Right renal pelvis (tissue), 4 donors: ENCODE data around the gene TPK1. TPM values are rescaled to one million over a fixed set of nuclear protein-coding genes. Genes with fewer than 3 reads are reported as not detected.
"Not testable (repeated sequence)": the region's sequence is repeated elsewhere in the genome, so short reads cannot be mapped to it uniquely, and the experiment has no call there.

Source experiments
- DNase-seq, 4 donors: peaks; one replicate each; pipeline ENCODE4 v3.0.0-alpha.2; 2013; ENCODE audit warnings: low read depth in 4 of 4, low spot score in 3 of 4, missing footprints in 1 of 4
- polyA plus RNA-seq, 4 donors: library from polyadenylated mRNA; unstranded; fragments of 120-200 nt; gene quantifications; one replicate each; pipeline ENCODE4 v1.2.1, GENCODE V29; 2013; ENCODE audit not compliant: insufficient read length in 4 of 4

The TPK1 gene
- polyA plus RNA-seq, 4 donors: 8.3 to 10.9 (median 10.6) TPM

- DNase-seq: no peak
These were observed 55.7 kb downstream of the TPK1 start for GRCh38 chr7:144780071-144780608.

- DNase-seq: not testable (repeated sequence)
These were observed 58.0 kb downstream of the TPK1 start for GRCh38 chr7:144777889-144778288.

DNA sequence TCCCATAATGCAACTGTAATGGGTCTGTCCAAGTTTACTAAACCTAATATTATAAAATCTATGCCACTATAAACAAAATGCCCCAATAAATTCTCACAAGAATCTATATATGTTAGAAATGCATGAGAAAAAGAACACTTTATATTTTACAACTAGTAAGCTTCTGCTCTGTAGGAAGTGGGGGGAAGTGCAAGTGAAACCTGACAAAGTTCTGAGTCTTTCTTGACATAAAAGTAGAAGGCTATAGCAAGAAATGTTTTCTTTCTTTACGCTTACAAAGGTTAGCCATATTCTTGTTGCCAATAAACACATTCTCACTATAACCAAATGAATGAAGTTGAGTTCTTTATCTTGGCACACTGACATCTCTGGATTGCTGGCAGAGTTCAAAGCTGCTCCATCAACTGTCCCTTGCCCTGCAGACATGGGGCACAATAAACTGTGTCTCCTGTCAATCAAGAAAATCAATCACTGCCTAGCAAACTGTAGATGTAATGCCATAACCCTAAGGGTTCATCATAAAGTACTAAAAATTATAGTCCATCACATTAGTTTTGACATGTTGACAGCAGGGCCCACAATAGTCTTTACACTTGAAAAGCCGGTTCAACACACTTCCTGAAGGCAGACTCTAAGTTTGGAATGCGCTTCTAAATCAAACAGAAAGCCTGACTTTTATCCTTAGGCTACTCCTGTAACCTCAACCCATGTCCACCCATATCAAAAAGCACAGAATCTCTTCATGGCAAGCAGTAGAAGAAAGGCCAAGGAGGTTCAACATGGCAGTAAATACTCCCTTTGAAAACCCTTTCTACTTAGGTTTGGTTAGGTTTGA is 58.6 kb downstream of the TPK1 start:
- no peak for DNase-seq

GRCh38 chr7:144776447-144776846 is 59.4 kb downstream of the TPK1 start:
- no peak for DNase-seq

GRCh38 chr7:144775749-144776148 is 60.1 kb downstream of the TPK1 start:
- DNase-seq: peak in 3 of 4 donors; percentile 33 to 54 (median 48)

- DNase-seq: no peak
These were observed 63.9 kb downstream of the TPK1 start for GRCh38 chr7:144771927-144772326.

- no peak for DNase-seq
These were observed 64.7 kb downstream of the TPK1 start for GRCh38 chr7:144771174-144771573.

- DNase-seq: no peak
These were observed 66.5 kb downstream of the TPK1 start for GRCh38 chr7:144769352-144769751.

GRCh38 chr7:144768633-144769032 is 67.2 kb downstream of the TPK1 start:
- no peak for DNase-seq

GRCh38 chr7:144763291-144763690 is 72.6 kb downstream of the TPK1 start:
- DNase-seq: no peak

- DNase-seq: no peak
These were observed 73.0 kb downstream of the TPK1 start for GRCh38 chr7:144762853-144763252.

GRCh38 chr7:144761493-144761892 is 74.4 kb downstream of the TPK1 start:
- DNase-seq: no peak

DNA sequence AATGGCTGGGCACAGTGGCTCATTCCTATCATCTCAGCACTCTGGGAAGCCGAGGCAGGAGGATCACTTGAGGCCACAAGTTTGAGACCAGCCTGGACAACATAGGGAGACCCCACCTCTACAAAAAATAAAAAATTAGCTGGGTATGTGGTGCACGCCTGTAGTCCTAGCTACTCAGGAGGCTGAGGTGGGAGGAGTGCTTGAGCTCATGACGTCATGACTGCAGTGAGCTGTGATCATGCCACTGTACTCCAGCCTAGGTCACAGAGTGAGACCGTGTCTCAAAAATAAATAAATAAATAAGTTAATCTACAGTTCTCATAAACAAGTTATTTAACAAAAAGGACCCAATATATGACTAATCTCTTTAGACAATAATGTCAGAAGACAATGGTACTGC is 76.2 kb downstream of the TPK1 start:
- no peak for DNase-seq

DNA sequence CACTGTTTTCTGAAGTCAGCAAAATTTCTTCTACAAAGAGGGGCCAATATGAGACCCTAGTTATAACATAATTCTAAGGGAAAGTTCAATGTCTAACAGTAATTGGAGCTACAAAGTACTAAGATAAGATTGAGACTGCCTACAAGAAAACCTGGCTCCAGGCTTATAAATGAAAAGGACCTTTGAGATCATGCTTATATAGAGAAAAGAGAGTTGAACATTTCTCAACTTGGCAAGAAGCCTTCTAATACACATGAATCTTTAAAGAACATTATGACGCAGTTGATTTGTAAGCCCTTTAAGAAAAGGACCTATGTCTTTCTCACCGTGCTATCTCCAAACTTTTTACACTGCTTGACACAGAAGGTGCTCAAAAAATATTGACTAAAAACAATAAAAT is 87.9 kb downstream of the TPK1 start:
- no peak for DNase-seq

DNA sequence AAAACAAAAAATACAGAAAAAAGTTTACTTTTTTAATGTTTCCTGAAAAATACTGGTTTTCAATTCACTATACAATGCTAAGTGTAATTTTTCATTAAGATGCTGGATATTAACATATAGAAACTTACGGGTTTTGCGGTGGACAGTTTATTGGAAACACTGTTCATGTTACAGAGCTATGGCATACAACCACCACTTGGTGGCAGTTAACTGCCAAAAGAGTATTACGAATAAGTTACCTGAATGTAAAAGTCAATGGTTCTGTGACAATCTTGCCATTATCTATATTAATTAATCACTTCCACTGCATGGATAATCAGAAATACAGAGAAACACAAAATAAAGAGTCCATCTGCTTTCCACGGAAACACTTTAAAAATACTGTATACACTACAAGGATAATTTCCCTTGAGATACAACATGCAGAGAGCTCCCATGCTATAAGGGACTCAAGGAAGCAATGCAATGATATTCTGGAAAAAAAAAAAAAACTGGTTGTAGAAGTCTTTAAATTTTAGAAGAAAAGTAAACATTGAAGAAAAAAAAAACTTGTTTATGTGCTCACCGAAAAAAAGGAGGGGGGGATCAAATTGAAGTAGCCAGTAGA is 97.0 kb downstream of the TPK1 start:
- no peak for DNase-seq

DNA sequence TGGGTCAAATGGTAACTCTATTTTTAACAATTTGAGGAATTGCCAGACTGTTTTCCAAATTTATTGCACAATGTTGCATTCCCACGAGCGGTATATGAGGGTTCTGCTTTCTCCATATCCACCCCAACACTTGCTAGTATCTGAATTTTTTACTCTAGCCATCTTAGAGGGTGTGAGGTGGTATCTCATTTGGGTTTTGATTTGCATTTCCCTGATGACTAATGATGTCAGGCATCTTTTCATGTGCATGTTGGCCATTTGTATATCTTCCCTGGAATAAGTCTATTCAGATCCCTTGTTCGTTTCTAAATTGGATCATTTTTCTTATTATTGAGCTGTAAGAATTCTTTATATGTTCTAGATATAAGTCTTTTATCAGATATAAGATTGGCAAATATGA is 97.7 kb downstream of the TPK1 start:
- no peak for DNase-seq

DNA sequence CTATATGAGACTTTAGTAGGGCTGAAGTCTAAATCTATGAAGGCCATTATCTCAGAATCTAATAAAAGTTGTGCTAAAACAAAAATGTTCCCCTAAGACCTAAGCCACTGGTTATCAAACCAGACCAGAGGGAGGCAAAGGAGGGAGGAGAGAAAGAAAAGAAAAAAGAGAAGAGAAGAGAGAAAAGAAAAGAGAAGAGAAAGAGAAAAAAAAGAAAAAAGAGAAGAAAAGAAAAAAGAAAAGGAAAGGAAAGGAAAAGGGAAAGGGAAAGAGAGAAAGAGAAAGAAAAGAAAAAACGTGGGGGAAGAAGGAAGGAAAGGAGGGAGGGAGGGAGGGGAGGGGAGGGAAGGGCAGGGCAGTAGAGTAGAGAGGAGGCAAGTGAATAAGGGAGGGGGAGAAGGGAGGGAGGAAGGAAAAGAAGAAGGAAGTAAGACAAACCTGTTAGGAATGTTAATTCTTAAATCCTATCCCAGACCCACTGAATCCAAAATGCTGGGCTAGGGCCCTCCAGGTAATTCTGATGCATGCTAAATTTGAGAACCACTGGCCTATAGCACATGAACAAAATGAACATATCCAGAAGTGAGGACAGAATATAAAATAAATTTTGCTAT is 98.9 kb downstream of the TPK1 start:
- no peak for DNase-seq

DNA sequence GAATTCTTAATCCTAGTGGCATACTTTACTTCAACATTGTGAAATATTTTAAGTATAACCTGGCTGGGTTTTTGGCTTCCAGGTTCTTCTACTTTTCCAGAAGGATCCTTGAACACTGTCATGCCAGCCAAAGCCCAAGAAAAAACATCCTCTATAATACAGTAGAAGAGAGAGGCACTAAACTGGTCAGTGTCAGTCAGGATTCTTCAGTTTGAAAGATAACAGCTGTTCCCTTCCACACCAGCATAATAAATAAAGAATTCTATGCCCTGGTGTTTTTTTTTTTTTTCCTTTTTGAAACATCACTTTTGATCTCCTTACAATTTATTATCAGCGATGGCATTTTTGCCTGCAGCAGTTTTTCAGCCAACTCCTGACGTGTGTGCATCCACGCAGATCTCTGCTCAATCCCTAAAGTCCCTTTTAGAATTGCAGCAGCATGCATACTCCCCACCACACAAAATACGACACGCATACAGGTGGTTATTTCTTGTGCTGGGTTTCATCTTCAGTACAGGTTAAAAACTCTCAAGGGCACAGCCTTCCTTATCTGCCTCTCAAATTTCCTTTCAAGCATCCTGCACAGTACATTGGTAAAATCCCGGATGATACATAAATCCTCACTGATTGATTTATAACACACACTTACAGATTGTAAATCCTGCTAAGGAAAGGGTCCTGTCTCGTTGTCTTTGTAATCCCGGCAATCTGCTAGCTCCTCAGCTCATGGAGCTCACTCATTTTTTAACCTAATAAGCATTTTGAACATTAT is 100.2 kb downstream of the TPK1 start:
- no peak for DNase-seq

DNA sequence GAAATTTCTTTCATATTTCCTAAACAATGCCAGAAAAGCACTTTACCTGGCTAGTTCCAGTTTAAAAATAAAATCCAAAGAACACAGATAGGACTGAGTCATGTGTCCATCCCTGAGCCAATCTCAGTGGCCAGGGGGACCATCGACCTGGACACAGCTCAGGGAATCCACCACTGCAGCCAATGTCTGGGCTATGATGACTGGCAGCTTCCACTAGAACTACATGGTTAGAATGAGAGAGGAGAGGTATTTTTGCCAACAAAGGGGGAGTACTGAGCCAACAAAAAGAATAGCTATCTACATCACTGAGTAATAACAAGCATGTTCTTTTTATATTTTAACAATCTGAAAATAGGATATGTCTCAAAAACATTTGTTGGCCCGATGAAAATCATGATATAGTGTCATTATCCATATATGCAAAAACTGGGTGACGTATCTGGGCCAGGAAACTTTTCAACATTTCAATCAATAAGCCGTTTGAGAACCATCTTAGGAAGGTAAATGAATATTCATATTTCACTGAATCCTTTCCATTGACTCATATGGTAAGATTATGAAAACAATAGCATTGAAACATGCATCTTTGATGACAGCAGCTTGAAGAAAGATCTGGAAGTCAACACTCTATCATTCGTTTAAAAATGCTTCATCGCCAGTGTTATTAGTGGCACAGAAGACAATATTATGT is 104.0 kb downstream of the TPK1 start:
- no peak for DNase-seq

DNA sequence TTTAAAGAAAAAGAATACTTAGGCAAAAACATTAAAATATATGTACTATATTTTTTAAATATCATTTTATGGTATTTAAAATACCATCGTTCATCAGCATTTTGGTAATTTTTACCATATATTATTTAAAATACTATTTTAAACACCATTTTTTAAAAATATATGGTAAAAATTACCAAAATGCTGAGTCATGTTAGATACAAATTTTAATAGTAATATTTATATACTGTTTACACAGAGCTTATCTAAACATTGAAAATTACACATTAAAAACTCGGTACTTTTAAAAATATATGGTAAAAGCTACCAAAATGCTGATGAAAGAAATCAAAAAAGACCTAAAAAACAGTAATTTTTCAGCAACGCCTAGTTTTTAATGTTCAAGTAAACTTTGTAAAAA is 105.6 kb downstream of the TPK1 start:
- no peak for DNase-seq
